HG03432 (cell line): ENCODE data around the gene CCDC183.
"Not testable (repeated sequence)": the region's sequence is repeated elsewhere in the genome, so short reads cannot be mapped to it uniquely, and the experiment has no call there.

Experiments used
- ATAC-seq: cut with Tn5 transposase; IDR thresholded peaks from one replicate; pipeline ENCODE4 v1.9.1; 2021; ENCODE audit warnings: mild to moderate bottlenecking, moderate library complexity; ENCODE audit not compliant: unreplicated experiment

Gene CCDC183

DNA sequence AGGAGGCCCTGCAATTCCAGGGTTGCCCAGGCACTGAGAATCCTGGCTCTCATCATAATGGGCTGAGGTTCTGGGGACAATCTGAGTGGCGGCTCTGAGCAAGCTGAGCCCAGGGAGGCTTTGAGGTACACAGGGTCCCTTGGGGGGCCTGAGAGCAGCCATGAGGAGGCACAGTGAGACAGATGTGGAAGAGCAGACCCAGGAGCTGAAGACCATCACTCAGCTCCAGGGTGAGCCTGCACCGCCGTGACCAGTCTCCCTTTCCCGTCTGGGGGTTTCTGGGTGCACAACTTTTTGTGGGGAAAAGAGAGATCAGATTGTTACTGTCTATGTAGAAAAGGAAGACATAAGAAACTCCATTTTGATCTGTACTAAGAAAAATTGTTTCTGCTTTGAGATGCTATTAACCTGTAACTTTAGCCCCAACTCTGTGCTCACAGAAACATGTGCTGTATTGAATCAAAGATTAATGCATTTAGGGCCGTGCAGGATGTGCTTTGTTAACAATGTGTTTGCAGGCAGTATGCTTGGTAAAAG is at the start of gene CCDC183:
TSS of gene CCDC183 (plus strand) at position 101 of the 537 bp plus-strand sequence. CDS start at position 161, 60 bp downstream.
- no peak for ATAC-seq

DNA sequence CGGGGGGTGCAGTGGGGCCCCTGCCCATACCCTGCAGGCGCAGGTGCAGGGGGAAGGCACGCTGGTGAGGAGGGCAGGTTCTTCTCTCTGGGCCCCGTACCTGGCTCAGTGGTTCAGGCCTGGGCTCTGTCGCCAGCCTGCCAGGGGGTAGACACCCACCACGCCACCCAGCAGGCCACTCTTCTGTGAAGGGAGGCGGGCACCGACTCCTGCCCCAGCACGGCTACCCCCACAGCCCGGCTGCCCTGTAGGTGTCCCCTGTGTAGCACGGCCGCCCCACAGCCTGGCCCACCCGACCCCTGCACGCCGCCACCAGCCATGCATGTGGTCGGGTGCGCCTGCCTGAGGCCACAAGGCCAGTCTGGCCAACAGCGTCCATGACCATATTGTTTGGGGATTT is 49.5 kb upstream of the CCDC183 start:
- no peak for ATAC-seq

DNA sequence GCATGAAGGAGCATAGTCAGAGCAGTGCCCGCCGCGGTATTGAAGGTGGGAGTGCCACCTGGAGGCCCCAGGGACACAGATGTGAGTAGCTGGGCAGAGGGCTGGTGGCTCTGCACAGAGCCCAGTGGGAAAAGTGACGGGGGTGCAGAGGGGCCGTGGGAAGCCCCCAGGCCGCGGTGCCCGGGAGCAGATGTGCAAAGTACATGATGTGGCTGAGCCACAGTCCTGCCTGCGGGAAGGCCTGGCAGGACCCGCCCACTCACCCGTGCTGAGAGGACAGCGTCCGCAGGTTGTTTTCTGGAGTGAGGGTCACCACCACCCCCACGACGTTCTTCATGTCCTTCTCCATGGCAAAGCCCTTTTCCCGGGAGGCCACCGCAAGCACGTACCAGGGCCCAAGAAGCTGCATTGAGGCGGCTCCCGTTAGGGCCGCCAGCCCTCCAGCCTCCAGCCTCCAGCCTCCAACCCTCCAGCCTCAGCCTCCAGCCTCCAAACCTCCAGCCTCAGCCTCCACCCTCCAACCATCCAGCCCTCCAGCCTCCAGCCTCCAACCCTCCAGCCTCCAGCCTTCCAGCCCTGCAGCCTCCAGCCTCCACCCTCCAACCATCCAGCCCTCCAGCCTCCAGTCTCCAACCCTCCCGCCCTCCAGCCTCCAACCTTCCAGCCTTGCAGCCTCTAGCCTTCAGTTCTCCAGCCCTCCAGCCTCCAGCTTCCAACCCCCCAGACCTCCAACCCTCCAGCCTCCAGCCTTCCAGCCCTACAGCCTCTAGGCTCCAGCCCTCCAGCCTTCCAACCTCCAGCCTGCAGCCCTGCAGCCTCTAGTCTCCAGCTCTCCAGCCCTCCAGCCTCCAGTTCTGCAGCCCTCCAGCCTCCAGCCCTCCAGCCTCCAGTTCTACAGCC is 48.7 kb upstream of the CCDC183 start:
- no peak for ATAC-seq

DNA sequence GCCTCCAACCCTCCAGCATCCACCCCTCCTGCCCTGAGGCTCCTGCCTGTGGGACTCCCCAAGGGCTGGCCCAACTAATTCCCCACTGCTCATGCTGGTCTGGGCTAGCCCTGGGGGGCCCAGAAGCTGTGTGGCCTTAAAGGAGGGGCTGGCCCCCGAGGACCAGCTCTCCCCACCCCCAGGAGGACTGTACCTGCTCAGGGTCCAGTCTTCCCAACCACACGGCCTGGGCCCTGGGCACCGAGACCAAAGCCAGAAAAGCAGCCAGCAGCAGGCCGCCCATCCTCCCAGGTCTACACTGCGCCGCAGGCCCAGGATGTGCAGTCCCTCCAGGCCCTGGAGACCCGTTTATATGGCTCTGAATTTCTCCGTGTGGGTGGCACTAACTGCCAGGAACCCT is 47.9 kb upstream of the CCDC183 start, which contains the start of gene LCN6:
TSS of gene LCN6 (minus strand) at position 325 of the 400 bp plus-strand sequence. CDS start at position 283, 42 bp downstream.
- ATAC-seq, result no peak

DNA sequence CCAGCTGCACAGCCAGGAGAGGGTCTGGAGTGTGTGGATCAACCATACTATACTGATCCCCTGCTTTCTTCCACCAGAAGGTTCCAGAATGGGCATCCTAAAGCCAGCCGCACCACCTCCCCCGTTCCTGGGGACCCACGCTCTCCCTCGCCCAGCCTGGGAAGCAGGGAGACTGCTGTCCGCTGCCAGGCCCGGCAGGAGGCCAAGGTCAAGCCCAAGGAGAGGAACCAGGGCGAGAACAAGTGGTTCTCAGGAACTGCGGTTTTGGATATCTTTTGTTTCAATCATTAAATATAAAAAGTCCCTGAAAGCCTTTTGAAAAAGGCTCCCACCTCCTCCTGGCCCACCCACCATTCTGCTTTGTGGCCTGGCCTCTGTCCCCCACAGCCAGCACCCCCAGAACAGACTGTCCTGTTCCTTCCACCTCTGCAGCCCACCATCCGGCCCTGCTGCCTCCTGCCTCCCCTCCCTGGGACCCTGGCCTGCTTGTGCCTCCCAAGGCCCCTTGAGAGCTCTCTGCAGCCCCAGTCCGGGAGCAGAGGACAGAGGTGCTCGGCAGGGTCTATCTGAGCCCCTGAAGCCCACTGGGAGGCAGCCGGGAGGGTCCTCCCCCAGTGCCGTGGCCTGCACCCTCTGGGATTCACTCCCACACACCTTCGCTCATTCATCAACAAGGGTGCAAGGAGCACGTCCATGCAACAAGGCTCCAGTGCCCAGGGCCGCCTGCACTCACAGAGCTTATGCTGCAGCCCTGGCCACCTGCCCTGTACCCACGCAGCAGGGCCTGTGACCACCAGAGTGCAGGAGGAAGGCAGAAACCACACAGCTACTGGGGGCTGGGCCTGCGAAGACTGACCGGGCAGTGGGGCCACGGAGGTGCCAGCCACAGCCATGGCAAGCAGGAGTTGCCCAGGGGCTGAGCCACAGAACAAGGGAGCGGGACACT is 47.2 kb upstream of the CCDC183 start:
- ATAC-seq, result no peak

DNA sequence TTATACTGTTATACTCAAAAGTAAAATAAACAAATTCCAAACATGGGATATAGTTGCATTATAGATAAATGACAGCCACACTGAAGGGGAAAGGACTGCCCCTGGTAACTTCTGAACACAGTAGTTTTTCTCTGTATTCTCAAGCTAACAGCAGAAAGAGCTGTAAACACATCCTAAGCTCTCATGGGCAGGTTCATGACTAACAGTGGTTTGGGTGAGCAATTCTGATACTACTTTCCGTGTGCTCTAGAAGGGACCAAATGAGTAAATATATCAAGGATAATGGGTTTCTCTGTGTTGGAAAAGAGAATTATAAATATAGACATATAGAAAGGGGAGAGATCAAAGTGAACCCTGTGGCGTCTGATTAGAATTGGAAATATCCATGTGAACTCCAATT is 45.6 kb upstream of the CCDC183 start:
- ATAC-seq, result no peak

DNA sequence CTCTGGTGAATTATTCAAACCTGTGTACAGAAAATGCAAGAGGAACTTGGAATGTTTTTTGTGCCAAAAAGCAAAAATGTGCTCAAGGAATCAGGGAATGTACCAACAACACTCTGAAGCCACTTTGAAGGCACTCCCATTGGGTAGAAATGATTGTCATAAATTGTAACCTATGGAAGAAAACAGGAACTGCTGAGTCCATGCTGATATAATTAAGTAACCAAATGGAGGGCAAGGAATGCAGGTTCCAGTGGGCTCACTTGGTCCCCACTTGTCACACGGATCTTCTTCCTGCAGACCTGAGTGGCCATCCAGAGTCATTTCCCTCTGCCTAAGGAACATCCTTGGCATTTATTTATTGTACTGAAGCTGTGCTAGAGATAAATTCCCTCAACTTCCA is 44.9 kb upstream of the CCDC183 start:
- ATAC-seq, result no peak

DNA sequence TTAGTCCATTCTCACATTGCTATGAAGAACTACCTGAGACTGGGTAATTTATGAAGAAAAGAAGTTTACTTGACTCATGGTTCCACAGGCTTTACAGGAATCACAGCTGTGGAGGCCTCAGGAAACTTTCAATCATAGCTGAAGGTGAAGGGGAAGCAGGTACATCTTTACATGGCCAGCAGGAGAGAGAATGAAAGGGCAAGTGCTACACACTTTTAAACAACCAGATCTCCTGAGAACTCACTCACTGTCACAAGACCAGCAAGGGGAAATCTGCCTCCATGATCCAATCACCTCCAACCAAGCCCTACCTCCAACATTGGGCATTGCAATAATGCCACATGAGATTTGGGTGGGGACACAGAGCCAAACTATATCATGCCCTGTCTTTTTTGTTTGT is 44.3 kb upstream of the CCDC183 start:
- no peak for ATAC-seq

DNA sequence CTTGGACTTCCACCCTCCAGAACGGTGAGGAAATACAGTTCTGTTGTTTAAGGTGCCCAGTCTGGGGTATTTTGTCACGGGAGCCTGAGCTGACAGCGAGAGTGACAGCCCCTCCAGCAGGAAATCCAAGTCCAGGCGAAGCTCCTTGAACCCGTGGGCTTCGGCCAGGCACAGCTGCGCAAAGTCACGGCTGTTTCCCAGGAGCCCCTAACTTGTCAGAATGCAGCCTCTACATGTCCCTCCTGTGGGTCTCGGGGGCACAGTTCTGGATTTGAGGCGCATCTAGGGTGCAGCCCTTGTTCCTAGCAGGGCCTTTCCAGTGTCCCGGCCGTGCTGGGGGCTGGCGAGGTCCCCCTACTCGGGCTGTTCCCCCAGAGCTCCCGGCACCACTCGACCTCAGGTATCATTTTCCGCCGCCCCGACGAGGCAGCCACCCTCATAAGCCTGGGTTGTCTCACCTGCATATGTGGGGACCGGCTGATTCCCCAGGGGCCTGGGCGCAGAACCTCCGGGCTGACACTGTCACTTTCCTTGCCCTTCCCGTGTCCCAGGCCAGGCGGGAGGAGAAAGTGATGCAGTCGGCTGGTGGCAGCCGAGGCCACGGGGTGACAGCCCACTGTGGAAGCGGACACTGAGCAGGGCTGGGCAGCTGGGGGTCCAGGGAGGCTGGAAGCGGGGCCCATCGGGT is 42.6 kb upstream of the CCDC183 start:
- no peak for ATAC-seq

DNA sequence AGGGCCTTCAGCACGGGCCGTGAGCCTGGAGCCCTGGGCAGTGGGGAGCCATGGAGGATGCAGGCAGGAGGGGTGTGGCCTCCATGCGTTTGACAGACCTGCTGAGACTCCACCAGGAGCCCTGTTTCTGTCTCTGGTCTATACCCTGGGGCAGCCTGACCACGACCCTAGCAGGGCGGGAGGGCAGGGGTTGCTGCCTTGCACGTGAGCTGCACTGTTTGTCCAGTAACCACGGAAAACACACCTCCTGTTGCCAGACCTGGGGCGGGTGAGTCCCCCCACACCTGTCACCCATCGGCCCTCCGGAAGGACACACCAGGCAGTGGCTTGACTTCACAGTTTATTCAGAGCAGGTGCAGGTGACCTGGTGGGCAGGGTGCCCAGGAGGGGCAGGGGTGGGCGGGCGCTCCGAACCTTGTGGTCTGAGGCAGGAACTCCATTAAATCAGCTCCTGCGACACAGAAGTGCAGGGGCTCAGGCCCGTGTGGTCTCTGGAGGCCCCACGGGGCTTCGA is 42.0 kb upstream of the CCDC183 start:
- no peak for ATAC-seq

DNA sequence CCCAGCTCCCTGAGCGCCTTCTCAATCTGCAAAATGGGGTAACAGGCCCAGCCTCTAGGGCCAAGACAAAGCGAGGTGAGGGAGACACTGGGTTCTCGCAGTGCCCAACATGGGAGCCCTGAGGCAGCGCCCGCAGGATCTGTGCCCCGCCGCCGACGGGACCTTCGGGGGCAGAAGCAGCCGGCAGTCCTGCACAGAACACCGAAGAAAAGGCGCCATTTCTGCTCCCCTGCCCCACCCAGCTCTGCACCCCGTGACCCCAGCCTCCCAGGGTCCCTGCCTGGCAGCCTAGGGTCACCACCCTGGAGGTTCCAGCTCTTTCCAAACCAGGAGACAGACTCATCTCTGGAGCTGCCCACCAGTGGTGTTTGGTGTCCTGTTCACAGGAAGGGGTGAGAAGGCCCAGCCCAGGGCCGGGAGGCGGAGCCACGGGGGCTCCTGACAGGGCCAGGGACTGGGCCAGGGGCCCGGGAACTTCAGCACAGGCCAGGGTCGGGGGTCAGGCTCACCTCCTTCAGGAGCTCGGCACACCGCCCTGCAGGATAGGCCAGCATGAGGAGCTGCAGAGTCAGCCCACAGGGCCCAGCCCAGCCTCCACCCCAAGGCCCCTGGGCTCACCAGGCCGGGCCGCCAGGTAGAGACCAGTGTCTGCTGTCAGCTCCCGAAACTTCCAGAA is 41.4 kb upstream of the CCDC183 start:
- no peak for ATAC-seq

DNA sequence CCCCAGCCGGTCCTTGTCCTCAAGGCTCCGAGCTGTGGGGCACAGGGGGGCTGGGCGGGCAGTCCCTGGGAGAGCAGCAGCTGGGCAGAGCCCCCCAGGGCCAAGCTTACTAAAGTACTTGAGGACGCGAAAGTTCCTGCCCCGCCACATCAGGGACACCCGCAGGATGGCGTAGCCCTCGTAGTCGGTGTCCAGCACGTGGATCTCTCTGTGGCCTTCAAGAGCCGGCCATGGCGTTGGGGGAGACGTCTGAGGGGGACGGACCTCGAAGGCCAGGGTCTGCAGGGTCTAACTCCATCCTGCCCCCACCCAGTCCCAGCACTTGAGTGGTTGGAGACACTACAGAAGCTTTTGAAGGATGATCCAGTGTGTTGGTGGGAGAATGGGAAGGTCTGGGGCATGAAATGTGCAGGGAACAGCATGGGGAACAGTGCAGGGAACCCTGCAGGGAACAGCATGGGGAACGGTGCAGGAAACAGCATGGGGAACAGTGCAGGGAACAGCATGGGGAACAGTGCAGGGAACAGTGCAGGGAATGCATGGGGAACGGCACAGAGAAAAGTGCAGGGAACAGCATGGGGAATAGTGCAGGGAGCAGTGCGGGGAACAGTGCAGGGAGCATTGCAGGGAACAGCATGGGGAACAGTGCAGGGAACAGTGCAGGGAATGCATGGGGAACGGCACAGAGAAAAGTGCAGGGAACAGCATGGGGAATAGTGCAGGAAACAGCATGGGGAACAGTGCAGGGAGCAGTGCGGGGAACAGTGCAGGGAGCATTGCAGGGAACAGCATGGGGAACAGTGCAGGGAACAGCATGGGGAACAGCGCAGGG is 40.6 kb upstream of the CCDC183 start:
- not testable (repeated sequence) for ATAC-seq

DNA sequence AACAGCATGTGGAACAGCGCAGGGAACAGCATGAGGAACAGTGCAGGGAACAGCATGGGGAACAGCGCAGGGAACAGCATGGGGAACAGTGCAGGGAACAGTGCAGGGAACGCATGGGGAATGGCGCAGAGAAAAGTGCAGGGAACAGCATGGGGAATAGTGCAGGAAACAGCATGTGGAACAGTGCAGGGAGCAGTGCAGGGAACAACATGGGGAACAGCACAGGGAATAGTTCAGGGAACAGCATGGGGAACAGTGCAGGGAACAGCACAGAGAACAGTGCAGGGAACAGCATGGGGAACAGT is 40.1 kb upstream of the CCDC183 start:
- no peak for ATAC-seq

DNA sequence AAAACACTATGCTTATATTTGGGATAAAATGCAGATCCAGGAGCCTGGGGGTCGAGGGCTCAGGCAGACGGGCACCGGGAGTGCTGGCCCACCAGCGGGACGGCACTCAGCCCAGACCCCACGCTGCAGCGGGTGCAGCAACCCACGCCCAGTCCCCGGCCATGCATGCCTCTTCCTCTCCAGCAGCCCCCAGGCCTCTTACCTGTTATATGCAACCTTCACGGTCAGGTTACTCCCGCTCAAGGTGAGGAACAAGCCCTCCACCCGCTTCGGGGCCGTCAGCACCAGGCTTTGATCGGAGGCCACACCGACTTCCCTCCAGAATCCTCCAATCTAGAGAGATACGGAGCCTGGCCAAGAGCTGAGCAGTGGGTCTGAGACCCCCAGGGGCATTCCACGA is 39.3 kb upstream of the CCDC183 start:
- no peak for ATAC-seq

DNA sequence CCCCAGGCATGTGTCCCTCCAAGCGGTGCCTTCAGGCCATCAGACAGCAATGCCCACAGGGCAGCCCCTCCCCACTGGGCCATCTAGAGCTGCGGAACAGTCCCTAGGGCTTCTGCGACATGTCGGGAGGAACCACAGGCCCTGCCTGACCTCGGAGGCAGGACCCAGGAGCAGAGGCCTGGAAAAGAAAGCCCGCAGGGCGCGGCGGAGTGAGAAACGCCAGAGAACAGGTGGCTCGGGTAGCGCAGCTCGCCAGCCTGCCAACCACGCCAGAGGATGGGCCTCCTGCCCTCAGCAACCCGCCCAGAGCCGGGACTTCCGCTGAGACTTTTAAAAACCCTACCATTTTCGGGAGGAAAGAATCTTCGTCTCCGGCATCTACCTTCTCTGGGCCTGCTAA is 38.8 kb upstream of the CCDC183 start:
- ATAC-seq, result no peak

DNA sequence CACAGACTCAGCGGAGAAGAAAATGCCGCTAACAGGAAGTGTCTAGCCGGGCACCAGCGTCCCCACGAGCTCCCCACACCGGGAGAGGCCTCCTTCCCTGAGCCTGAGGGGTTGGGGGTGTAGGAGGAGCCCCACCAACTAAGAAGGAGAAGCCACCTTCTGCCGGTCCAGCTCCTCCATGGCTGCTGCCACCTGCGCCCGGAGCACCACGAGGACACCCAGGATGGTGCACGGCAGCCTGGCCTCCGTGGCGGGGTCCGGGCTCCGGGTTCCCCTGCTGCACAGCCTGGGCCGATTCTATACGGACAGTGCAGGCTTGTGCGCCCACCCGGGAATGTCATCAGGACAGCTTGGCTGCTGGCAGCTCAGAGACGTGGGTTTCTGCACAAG is 38.4 kb upstream of the CCDC183 start:
- peak; percentile 15 for ATAC-seq

DNA sequence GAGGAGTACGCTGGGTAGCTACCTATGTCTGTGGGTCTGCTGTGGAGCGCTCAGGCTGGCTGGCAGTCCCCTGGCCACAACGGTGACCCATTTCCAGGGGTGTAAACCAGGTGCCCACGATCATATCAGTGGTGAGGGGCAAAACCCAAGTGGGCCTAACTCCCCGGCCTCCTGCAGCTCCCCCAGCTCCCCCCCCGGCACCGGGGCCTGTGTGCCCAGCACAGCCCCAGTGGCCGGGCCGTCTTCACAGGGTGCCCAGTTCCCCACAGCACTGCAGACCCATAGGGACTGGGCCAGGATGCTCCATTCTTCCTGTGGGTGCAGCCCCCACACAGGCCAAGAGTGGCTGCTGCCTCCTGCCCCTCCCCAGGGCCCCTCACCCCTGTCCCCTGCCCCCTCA is 37.1 kb upstream of the CCDC183 start:
- no peak for ATAC-seq

DNA sequence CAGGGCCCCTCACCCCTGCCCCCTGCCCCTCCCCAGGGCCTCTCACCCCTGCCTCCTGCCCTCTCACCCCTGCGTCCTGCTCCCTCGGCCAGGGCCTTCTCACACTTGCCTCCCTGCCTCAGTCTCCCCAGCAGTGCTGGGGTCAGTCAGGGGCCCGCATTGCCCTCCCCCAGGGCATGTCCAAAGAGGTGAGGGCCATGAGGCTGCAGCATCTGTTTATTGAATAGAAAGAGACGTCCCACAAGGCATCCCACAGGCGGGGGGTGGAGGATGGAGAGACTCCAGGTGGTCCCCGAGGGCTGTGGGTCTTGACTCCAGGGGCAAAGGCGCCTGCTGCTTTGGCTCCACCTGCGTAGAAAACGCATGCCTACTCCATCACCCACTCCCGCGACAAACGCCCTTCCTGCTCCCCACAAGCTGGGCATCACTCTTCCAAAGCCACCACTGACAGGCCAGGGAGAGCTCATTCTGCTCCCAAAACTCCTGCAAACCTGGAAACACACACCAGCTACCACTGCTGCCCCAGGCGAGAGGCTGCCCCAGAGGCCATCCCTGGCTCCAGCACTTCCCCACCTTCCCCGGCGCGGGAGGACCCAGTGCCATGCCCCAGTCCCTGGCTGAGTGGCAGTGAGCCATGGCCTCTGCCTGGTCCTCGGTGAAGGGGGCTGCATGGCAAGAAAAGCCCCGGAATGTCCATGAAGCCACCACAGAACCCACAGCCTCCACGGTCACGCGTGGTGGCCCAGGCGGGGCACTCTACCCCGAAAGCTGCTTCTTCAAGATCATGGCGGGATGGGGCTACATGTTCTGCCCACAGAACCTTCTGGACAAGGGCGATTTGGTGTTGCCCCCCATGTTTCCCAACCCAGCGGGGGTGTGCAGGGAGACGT is 36.5 kb upstream of the CCDC183 start:
- no peak for ATAC-seq
